ENCODE data around the gene AKT1.

The AKT1 gene

DNA sequence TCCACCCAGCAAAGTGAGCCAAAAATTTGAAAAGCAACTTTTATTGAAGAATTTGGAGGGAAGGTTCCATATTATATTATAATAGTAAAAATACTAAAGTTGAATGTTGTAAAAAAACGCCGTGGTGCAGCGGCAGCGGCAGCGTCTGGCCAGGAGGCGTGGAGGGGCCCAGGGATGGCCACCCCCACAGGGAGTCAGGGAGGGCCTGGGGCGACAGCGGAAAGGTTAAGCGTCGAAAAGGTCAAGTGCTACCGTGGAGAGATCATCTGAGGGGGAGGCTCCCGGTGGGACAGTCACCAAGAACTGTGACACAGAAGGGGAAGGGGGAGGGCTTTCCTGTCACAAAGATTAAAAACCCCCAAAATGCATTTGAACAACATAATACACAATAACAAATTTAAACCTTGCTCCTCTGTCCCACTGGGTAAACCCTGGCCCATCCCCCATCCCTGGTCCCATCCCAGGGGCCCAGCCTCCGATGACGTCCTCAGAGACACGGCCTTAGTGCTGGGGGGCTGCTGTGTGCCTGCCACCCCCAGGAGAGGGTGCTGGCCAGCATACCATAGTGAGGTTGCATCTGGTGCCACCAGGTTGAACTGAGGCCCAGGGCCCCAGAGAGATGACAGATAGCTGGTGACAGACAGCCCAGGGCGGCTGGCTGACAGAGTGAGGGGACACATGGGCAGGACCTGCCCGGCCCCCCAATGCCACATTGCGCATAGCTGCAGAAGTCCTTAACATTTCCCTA is 26.1 kb downstream of the AKT1 start:
- Histone ChIP-seq H3K4me3 (ENCODE audit: extremely low read depth, insufficient read depth, low read length, poor library complexity, severe bottlenecking) (no peak overlapping the region), H3K27ac (ENCODE audit: low read depth, low read length, severe bottlenecking) (no peak overlapping the region), H3K9me3 (ENCODE audit: control insufficient read depth, low read length) (no peaks in the 10 kb centered on the region), H3K4me1 (ENCODE audit: control insufficient read depth, insufficient read depth, low read length, poor library complexity, severe bottlenecking) (peaks cover 15% of the 10 kb centered on the region), H3K36me3 (ENCODE audit: control insufficient read depth, insufficient read depth, low read length) (peaks cover 43% of the 10 kb centered on the region)
- WGBS, 2 experiments (ENCODE audit: insufficient coverage in 2 of 2): 86 to 90% methylated on average over 14 to 17 of the region's 18 CpGs

DNA sequence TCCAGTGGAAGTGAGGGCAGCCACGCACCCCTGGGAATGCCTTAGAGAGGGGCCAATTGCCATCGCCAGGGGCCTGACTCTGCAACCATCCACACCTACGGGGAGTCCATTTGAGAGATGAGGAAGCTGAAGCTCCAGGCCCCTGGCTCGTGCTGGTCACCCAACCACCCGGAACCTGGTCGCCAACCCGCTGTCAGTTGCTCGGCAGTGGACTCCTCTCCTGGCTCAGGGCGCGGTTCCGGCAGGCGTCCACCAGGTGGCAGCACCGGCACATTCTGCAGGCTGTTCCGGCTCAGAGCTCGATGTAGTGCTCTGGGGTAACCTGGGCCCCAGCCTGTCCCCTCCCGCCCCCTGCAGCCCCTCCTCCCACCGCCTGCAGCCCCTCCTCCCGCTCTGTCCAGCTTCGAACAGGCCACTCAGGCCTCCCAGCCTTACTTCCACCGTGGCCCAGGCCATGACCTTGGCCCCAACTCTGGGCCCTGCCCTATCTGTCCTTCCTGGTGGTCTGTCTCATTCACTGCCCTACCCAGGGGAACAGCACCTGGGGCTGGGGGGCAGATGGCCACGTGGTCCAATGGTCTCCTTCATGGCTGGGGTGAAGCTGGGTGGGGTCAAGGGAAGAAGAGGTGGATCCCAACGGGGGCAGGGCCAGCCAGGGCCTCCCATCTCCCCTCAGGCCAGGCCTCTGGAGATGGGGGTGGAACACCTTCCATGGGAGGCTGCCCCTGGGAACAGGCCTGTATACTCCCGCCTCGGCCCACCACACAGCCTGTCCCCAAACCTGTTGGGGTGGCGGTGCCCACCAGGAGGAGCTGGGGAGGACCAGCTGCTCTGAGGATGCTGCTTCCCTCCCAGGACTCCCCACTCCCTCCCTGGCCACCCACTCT is 26.9 kb downstream of the AKT1 start:
- WGBS, 2 experiments (ENCODE audit: insufficient coverage in 2 of 2): 11 to 24% methylated on average over 14 to 17 of the region's 25 CpGs
- peaks cover 15% of the 10 kb centered on the region for H3K4me1 ChIP-seq (ENCODE audit: control insufficient read depth, insufficient read depth, low read length, poor library complexity, severe bottlenecking)

DNA sequence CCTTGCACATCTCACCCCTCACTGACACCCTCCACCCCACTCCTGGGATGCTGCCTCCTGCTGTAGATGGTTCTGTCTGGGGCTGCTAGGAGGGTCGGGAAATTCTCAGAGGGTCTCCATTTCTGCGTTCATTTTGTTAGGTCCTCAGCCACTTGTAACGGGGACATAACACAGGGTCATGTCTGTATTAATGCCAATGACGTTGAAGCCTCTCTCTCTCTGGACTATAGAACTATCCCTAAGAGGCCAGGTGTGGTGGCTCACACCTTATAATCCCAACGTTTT is 28.0 kb downstream of the AKT1 start:
- H3K4me1 ChIP-seq (ENCODE audit: control insufficient read depth, insufficient read depth, low read length, poor library complexity, severe bottlenecking): peaks cover 15% of the 10 kb centered on the region
- no peak overlapping the region for H3K27ac ChIP-seq (ENCODE audit: low read depth, low read length, severe bottlenecking)
- no peaks in the 10 kb centered on the region for H3K9me3 ChIP-seq (ENCODE audit: control insufficient read depth, low read length)
- peaks cover 35% of the 10 kb centered on the region for H3K36me3 ChIP-seq (ENCODE audit: control insufficient read depth, insufficient read depth, low read length)
- H3K4me3 ChIP-seq (ENCODE audit: extremely low read depth, insufficient read depth, low read length, poor library complexity, severe bottlenecking): no peak overlapping the region
- WGBS, 2 experiments (ENCODE audit: insufficient coverage in 2 of 2): 87 to 91% methylated on average over 4 to 5 of the region's 5 CpGs

More for the DNA sequence above, 26.9 kb downstream of the AKT1 start:
- Histone ChIP-seq H3K27ac (ENCODE audit: low read depth, low read length, severe bottlenecking) (peak overlapping the region; percentile 16), H3K4me3 (ENCODE audit: extremely low read depth, insufficient read depth, low read length, poor library complexity, severe bottlenecking) (no peak overlapping the region), H3K9me3 (ENCODE audit: control insufficient read depth, low read length) (no peaks in the 10 kb centered on the region), H3K36me3 (ENCODE audit: control insufficient read depth, insufficient read depth, low read length) (peaks cover 39% of the 10 kb centered on the region)

DNA sequence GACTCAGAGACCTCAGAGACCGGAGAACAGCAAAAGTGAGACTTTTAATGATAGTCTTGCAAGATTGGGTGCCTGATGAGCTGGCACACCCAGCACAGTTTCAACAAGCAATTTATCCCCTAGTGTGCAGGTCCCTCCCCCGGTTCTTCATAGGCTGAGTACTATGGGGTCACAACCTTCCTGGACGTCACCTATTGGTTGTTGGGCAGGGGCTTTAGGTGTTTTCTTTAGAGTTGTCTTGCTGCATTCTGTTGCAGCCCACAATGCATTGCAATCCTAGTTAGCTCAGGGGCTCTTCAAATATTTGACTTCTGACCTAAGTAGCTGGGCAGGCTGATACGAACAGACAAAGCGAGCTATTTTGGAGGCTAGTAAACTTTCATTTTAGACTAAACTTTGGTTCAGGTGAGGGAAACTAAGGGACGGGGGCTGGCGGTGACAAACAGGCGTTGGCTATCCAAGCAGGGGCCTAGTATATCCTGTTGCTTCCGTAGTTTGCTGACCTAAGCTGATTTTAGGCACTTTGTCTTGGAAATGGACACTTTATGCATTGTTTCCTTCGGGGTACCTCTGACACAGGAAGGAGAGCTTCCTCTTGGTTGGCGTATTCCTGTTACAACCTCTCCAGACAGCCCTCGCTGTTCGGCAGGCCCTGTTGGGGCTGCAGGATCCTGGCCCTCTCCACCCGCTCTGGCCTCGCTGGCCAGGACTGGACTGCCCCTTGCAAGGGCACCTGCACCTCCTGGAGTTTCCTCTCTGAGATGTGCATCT is 28.5 kb downstream of the AKT1 start:
- 93 to 95% methylated on average over 11 to 12 of the region's 15 CpGs for WGBS, 2 experiments (ENCODE audit: insufficient coverage in 2 of 2)
- no peak overlapping the region for H3K27ac ChIP-seq (ENCODE audit: low read depth, low read length, severe bottlenecking)

DNA sequence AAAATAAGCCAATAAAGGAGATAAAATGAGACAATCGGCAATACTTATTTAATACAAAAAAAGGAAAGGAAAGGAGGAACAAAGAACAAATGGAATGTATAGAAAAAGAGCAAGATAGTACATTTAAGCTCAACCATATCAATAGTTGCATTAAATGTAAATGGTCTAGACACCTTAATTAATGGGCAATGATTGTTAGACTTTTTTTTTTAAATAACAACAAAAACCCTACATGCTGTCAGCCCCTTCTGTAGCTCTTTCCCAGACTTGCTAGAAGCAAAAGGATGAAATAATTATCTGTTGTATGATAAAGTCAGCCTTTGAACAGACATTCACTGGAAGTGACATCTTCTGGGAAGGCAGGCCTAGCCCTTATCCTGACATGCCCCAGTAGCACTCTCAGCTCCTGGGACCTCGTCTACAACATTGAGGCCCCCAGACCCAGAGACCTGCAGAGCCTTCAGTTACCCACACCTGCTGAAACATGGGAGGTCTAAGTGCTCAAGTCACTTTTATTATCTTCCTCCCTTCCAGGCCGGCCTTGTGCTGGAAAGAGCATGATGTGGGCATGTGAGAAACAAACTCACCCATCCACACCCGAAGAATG is 29.2 kb downstream of the AKT1 start:
- 88 to 100% methylated on average over 1 of the region's 4 CpGs for WGBS, 2 experiments (ENCODE audit: insufficient coverage in 2 of 2)
- Histone ChIP-seq H3K36me3 (ENCODE audit: control insufficient read depth, insufficient read depth, low read length) (peaks cover 34% of the 10 kb centered on the region), H3K27ac (ENCODE audit: low read depth, low read length, severe bottlenecking) (no peak overlapping the region), H3K4me3 (ENCODE audit: extremely low read depth, insufficient read depth, low read length, poor library complexity, severe bottlenecking) (no peak overlapping the region), H3K4me1 (ENCODE audit: control insufficient read depth, insufficient read depth, low read length, poor library complexity, severe bottlenecking) (peaks cover 15% of the 10 kb centered on the region), H3K9me3 (ENCODE audit: control insufficient read depth, low read length) (no peaks in the 10 kb centered on the region)

More for the DNA sequence above, 28.5 kb downstream of the AKT1 start:
- Histone ChIP-seq H3K4me1 (ENCODE audit: control insufficient read depth, insufficient read depth, low read length, poor library complexity, severe bottlenecking) (peaks cover 15% of the 10 kb centered on the region), H3K36me3 (ENCODE audit: control insufficient read depth, insufficient read depth, low read length) (peaks cover 34% of the 10 kb centered on the region), H3K4me3 (ENCODE audit: extremely low read depth, insufficient read depth, low read length, poor library complexity, severe bottlenecking) (no peak overlapping the region), H3K9me3 (ENCODE audit: control insufficient read depth, low read length) (no peaks in the 10 kb centered on the region)

DNA sequence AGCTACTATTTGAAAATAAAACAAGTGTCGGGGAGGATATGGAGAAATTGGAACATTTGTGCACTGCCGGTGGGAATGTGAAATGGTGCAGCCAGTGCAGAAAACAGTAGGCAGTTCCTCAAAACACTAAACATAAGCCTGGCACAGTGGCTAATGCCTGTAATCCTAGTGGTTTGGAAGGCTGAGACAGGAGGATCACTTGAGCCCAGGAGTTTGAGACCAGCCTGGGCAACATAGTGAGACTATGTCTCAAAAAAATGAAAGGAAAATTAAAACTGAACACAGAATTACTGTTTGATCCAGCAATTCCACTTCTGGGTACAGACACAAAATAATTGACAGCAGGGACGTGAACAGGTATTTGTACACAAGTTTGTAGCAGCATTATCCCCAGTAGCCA is 30.0 kb downstream of the AKT1 start:
- peaks cover 15% of the 10 kb centered on the region for H3K4me1 ChIP-seq (ENCODE audit: control insufficient read depth, insufficient read depth, low read length, poor library complexity, severe bottlenecking)
- no peak overlapping the region for H3K4me3 ChIP-seq (ENCODE audit: extremely low read depth, insufficient read depth, low read length, poor library complexity, severe bottlenecking)
- peaks cover 34% of the 10 kb centered on the region for H3K36me3 ChIP-seq (ENCODE audit: control insufficient read depth, insufficient read depth, low read length)
- no peaks in the 10 kb centered on the region for H3K9me3 ChIP-seq (ENCODE audit: control insufficient read depth, low read length)
- 80 to 92% methylated on average over 1 to 2 of the region's 3 CpGs for WGBS, 2 experiments (ENCODE audit: insufficient coverage in 2 of 2)
- H3K27ac ChIP-seq (ENCODE audit: low read depth, low read length, severe bottlenecking): no peak overlapping the region

DNA sequence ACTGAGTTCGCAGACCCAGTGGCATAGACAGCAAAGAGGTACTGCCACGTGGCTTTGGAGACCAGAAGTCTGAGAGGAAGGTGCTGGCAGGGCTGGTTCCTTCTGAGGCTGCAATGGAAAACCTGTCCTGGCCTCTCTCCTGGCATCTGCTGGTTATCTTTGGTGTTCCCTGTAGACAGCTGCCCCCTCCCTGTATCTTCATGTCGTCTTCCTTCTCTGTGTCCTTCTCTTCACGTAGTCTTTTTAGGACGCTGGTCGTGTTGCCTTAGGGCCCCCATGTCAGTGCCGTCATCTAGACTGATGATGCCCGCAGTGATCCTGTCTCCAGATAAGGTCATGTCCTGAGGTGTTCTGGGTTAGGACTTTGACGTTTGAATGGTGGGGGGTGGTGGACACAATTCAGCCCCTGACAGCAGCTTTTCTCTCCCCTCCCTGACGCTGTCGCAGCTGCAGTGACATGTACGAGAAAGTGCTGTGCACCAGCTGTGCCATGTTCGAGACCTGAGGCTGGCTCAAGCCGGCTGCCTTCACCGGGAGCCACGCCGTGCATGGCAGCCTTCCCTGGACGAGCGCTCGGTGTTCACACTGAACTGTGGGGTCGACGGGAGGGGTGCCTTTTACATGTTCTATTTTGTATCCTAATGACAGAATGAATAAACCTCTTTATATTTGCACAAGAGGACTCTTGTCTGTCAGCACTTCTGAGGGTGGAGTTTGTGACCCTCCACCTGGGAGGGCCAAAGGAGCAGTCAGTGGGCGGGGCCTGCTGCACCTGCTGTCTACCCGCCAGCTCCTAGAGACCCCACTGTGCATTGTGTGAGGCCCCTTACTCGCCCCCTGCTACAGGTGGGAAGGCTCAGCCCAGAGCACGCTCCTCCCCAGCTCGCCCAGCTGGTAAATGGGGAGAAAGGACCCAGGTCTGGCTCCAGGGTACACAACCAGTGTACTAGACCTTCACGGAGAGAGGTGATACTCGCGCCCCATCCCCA is 36.3 kb downstream of the AKT1 start:
- Histone ChIP-seq H3K36me3 (ENCODE audit: control insufficient read depth, insufficient read depth, low read length) (peaks cover 87% of the 10 kb centered on the region), H3K4me3 (ENCODE audit: extremely low read depth, insufficient read depth, low read length, poor library complexity, severe bottlenecking) (no peak overlapping the region), H3K27ac (ENCODE audit: low read depth, low read length, severe bottlenecking) (no peak overlapping the region), H3K9me3 (ENCODE audit: control insufficient read depth, low read length) (no peaks in the 10 kb centered on the region), H3K4me1 (ENCODE audit: control insufficient read depth, insufficient read depth, low read length, poor library complexity, severe bottlenecking) (peaks cover 5% of the 10 kb centered on the region)
- 95 to 96% methylated on average over 23 of the region's 30 CpGs for WGBS, 2 experiments (ENCODE audit: insufficient coverage in 2 of 2)

DNA sequence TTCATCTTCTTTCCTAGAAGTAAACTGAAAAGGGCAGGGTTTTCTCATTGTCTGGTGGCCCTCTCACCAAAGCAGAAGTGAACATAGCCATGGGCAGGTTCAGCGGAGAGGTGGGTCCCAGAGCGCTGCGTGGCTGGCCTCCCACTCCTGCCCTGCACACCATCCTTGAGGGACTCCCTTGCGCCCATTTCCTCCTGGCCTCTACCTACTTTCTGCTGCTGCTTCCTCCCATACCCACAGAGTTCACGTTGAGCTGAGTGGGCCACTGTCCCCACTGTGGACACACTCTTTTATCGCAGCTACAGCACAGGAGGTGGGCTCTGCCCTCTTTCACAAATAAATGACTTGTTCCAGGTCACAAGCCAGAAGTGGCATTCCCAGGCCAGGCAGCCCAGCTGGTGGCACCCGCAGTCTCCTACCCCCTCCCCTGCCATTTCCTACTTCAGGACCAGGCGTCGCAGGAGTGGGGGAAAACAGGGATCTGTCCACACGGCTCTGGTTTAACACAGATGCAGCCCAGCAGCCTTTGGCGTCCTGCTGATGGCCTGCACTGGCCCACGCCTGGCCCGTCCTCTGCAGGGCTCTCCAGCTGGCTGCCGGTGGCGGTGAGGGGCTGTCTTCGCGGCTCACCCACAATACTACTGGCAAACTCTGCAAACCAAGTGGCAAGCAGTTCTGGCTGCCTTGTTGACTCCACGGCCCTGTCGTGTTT is 37.7 kb downstream of the AKT1 start:
- no peak overlapping the region for H3K4me3 ChIP-seq (ENCODE audit: extremely low read depth, insufficient read depth, low read length, poor library complexity, severe bottlenecking)
- no peaks in the 10 kb centered on the region for H3K9me3 ChIP-seq (ENCODE audit: control insufficient read depth, low read length)
- H3K4me1 ChIP-seq (ENCODE audit: control insufficient read depth, insufficient read depth, low read length, poor library complexity, severe bottlenecking): peaks cover 11% of the 10 kb centered on the region
- WGBS, 2 experiments (ENCODE audit: insufficient coverage in 2 of 2): 95 to 98% methylated on average over 19 of the region's 19 CpGs
- no peak overlapping the region for H3K27ac ChIP-seq (ENCODE audit: low read depth, low read length, severe bottlenecking)
- H3K36me3 ChIP-seq (ENCODE audit: control insufficient read depth, insufficient read depth, low read length): peaks cover 83% of the 10 kb centered on the region

DNA sequence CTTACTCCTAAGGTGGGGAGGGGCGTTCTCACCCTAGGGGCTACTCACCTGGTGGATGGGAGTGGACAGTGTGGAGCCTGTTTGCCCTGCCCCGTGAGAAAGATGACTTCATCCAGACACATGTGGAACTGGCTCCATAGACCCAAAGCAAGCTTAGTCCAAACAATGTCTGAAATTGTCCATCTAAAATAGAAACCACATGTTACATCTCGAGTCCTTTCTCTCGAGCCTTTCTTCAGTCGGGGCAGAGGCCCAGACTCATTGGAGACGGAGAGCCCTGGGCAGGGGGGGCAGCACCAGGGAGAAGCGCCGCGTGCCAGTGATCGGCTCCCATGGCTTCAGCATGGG is 38.3 kb downstream of the AKT1 start:
- Histone ChIP-seq H3K4me1 (ENCODE audit: control insufficient read depth, insufficient read depth, low read length, poor library complexity, severe bottlenecking) (peaks cover 11% of the 10 kb centered on the region), H3K36me3 (ENCODE audit: control insufficient read depth, insufficient read depth, low read length) (peaks cover 77% of the 10 kb centered on the region), H3K4me3 (ENCODE audit: extremely low read depth, insufficient read depth, low read length, poor library complexity, severe bottlenecking) (no peak overlapping the region), H3K9me3 (ENCODE audit: control insufficient read depth, low read length) (no peaks in the 10 kb centered on the region), H3K27ac (ENCODE audit: low read depth, low read length, severe bottlenecking) (no peak overlapping the region)
- WGBS, 2 experiments (ENCODE audit: insufficient coverage in 2 of 2): 99% methylated on average over 5 to 9 of the region's 10 CpGs
